T-helper 1 cell treated with Interleukin-12 subunit alpha and Interleukin-12 subunit beta and Interleukin-4 antibody, amounts not matched to agents 30 μg/mL and 1 μg/mL, for 36 hours (primary cell): ENCODE measurements around the gene FER.

Source experiments
- H3K27ac Mint-ChIP-seq: one replicate; pipeline ENCODE4 v1.8.0; 2021; ENCODE audit warnings: mild to moderate bottlenecking, mixed read lengths
- H3K27me3 Mint-ChIP-seq: one replicate; pipeline ENCODE4 v1.8.0; 2021; ENCODE audit warnings: low read depth, mixed read lengths
- H3K36me3 Mint-ChIP-seq: one replicate; pipeline ENCODE4 v1.8.0; 2021; ENCODE audit warnings: low read depth, mixed read lengths
- H3K4me1 Mint-ChIP-seq: one replicate; pipeline ENCODE4 v1.8.0; 2021; ENCODE audit warnings: low read depth, mixed read lengths
- H3K4me3 Mint-ChIP-seq: one replicate; pipeline ENCODE4 v1.8.0; 2021; ENCODE audit warnings: mild to moderate bottlenecking, moderate library complexity, mixed read lengths
- H3K9me3 Mint-ChIP-seq: one replicate; pipeline ENCODE4 v1.8.0; 2021; ENCODE audit warnings: mixed read lengths

Gene FER

GRCh38 chr5:109121225-109121624 lies 373.5 kb downstream of the FER start:
- Mint-ChIP-seq H3K27me3 (no peaks in the 10 kb centered on the region), H3K9me3 (no peaks in the 10 kb centered on the region), H3K4me1 (no peaks in the 10 kb centered on the region), H3K27ac (no peak overlapping the region), H3K36me3 (no peaks in the 10 kb centered on the region), H3K4me3 (no peak overlapping the region)

- no peak overlapping the region for H3K4me3 Mint-ChIP-seq
- no peak overlapping the region for H3K27ac Mint-ChIP-seq
Measured at GRCh38 chr5:109125755-109126429, 378.2 kb downstream of the FER start.

GRCh38 chr5:109126481-109126880 lies 378.8 kb downstream of the FER start:
- no peaks in the 10 kb centered on the region for H3K9me3 Mint-ChIP-seq
- H3K27me3 Mint-ChIP-seq, result no peaks in the 10 kb centered on the region
- no peak overlapping the region for H3K4me3 Mint-ChIP-seq
- H3K36me3 Mint-ChIP-seq, result no peaks in the 10 kb centered on the region
- H3K27ac Mint-ChIP-seq, result no peak overlapping the region
- no peaks in the 10 kb centered on the region for H3K4me1 Mint-ChIP-seq

More at GRCh38 chr5:109125755-109126429, 378.2 kb downstream of the FER start:
- Mint-ChIP-seq H3K27me3 (no peaks in the 10 kb centered on the region), H3K4me1 (no peaks in the 10 kb centered on the region), H3K9me3 (no peaks in the 10 kb centered on the region), H3K36me3 (no peaks in the 10 kb centered on the region)

- H3K27me3 Mint-ChIP-seq, result no peaks in the 10 kb centered on the region
- no peaks in the 10 kb centered on the region for H3K4me1 Mint-ChIP-seq
- no peak overlapping the region for H3K4me3 Mint-ChIP-seq
- no peaks in the 10 kb centered on the region for H3K36me3 Mint-ChIP-seq
- H3K27ac Mint-ChIP-seq, result no peak overlapping the region
- no peaks in the 10 kb centered on the region for H3K9me3 Mint-ChIP-seq
Measured at GRCh38 chr5:109136906-109137305, 389.2 kb downstream of the FER start.

- no peak overlapping the region for H3K4me3 Mint-ChIP-seq
- no peaks in the 10 kb centered on the region for H3K27me3 Mint-ChIP-seq
- H3K9me3 Mint-ChIP-seq, result no peaks in the 10 kb centered on the region
- H3K27ac Mint-ChIP-seq, result no peak overlapping the region
- H3K4me1 Mint-ChIP-seq, result no peaks in the 10 kb centered on the region
- H3K36me3 Mint-ChIP-seq, result no peaks in the 10 kb centered on the region
Measured at GRCh38 chr5:109141222-109142200, 393.8 kb downstream of the FER start.

GRCh38 chr5:109143031-109143430 lies 395.3 kb downstream of the FER start:
- Mint-ChIP-seq H3K4me1 (no peaks in the 10 kb centered on the region), H3K27me3 (no peaks in the 10 kb centered on the region), H3K27ac (no peak overlapping the region), H3K4me3 (no peak overlapping the region), H3K9me3 (no peaks in the 10 kb centered on the region), H3K36me3 (no peaks in the 10 kb centered on the region)

GRCh38 chr5:109145139-109145538 lies 397.4 kb downstream of the FER start:
- H3K4me3 Mint-ChIP-seq, result no peak overlapping the region
- no peaks in the 10 kb centered on the region for H3K9me3 Mint-ChIP-seq
- H3K27ac Mint-ChIP-seq, result no peak overlapping the region
- H3K36me3 Mint-ChIP-seq, result no peaks in the 10 kb centered on the region
- no peaks in the 10 kb centered on the region for H3K4me1 Mint-ChIP-seq
- no peaks in the 10 kb centered on the region for H3K27me3 Mint-ChIP-seq

GRCh38 chr5:109146591-109146990 lies 398.9 kb downstream of the FER start:
- H3K4me1 Mint-ChIP-seq, result no peaks in the 10 kb centered on the region
- no peak overlapping the region for H3K27ac Mint-ChIP-seq
- no peaks in the 10 kb centered on the region for H3K9me3 Mint-ChIP-seq
- no peaks in the 10 kb centered on the region for H3K27me3 Mint-ChIP-seq
- H3K4me3 Mint-ChIP-seq, result no peak overlapping the region
- no peaks in the 10 kb centered on the region for H3K36me3 Mint-ChIP-seq

GRCh38 chr5:109152565-109152964 lies 404.9 kb downstream of the FER start:
- no peaks in the 10 kb centered on the region for H3K27me3 Mint-ChIP-seq

GRCh38 chr5:109155625-109156024 lies 407.9 kb downstream of the FER start:
- Mint-ChIP-seq H3K27me3 (no peaks in the 10 kb centered on the region), H3K4me1 (no peaks in the 10 kb centered on the region), H3K27ac (no peak overlapping the region), H3K4me3 (no peak overlapping the region), H3K9me3 (no peaks in the 10 kb centered on the region), H3K36me3 (no peaks in the 10 kb centered on the region)

More at GRCh38 chr5:109152565-109152964, 404.9 kb downstream of the FER start:
- Mint-ChIP-seq H3K36me3 (no peaks in the 10 kb centered on the region), H3K4me3 (no peak overlapping the region), H3K9me3 (no peaks in the 10 kb centered on the region), H3K4me1 (no peaks in the 10 kb centered on the region), H3K27ac (no peak overlapping the region)

GRCh38 chr5:109156885-109157284 lies 409.2 kb downstream of the FER start:
- Mint-ChIP-seq H3K4me3 (no peak overlapping the region), H3K27me3 (no peaks in the 10 kb centered on the region), H3K27ac (no peak overlapping the region), H3K9me3 (no peaks in the 10 kb centered on the region), H3K4me1 (no peaks in the 10 kb centered on the region), H3K36me3 (no peaks in the 10 kb centered on the region)

- no peak overlapping the region for H3K27ac Mint-ChIP-seq
- H3K9me3 Mint-ChIP-seq, result no peaks in the 10 kb centered on the region
- H3K36me3 Mint-ChIP-seq, result no peaks in the 10 kb centered on the region
- H3K4me1 Mint-ChIP-seq, result no peaks in the 10 kb centered on the region
- H3K4me3 Mint-ChIP-seq, result no peak overlapping the region
- no peaks in the 10 kb centered on the region for H3K27me3 Mint-ChIP-seq
Measured at GRCh38 chr5:109160468-109160867, 412.8 kb downstream of the FER start.

GRCh38 chr5:109161914-109162683 lies 414.4 kb downstream of the FER start:
- no peak overlapping the region for H3K27ac Mint-ChIP-seq
- H3K4me1 Mint-ChIP-seq, result no peaks in the 10 kb centered on the region
- H3K27me3 Mint-ChIP-seq, result no peaks in the 10 kb centered on the region
- H3K36me3 Mint-ChIP-seq, result no peaks in the 10 kb centered on the region
- no peak overlapping the region for H3K4me3 Mint-ChIP-seq
- H3K9me3 Mint-ChIP-seq, result no peaks in the 10 kb centered on the region

GRCh38 chr5:109163336-109163735 lies 415.6 kb downstream of the FER start:
- Mint-ChIP-seq H3K36me3 (no peaks in the 10 kb centered on the region), H3K27ac (no peak overlapping the region), H3K4me3 (no peak overlapping the region), H3K27me3 (no peaks in the 10 kb centered on the region), H3K4me1 (no peaks in the 10 kb centered on the region), H3K9me3 (no peaks in the 10 kb centered on the region)
